HCEC 1CT (cell line): ENCODE measurements around the gene IBA57.

Experiments used
- DNase-seq: peaks from one replicate; pipeline ENCODE4 v3.0.0-alpha.2; 2017

Gene IBA57

DNA sequence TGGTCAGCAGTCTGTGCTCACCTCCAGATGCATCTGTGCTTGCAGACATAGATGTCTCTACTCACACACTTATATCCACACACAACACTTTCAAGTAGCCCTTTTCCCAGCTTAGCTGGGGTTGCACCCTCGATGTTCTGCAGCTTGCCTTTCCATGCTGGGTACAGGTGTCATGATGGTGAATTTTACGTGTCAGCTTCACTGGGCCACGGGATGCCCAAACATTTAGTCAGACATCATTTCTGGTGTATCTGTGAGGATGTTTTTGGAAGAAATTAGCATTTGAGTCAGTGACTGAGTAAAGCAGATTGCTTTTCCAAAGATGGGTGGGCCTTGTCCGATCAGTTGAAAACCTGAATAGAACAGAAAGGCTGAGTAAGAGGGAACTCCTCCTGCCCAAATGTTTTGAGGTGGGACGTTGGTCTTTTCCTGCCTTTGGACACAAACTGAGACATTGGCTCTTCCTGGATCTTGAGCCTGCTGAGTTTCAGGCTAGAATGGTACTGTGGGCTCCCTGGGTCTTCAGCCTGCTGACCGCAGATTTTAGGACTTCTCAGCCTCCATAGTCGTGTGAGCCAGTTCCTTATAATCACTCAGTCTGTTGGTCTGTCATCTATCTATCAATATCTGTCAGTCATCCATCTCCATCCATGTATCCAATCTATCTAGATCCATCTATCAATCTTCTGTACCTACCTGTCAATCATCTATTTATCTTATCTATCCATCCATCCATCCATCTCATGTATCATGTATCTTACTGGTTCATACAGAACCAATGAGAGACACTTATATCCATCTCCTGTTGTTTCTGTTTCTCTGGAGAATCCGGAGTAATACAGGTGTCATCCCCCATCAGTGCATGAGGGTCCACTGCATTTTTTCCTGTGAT is 29.6 kb downstream of the IBA57 start:
- no peak for DNase-seq

DNA sequence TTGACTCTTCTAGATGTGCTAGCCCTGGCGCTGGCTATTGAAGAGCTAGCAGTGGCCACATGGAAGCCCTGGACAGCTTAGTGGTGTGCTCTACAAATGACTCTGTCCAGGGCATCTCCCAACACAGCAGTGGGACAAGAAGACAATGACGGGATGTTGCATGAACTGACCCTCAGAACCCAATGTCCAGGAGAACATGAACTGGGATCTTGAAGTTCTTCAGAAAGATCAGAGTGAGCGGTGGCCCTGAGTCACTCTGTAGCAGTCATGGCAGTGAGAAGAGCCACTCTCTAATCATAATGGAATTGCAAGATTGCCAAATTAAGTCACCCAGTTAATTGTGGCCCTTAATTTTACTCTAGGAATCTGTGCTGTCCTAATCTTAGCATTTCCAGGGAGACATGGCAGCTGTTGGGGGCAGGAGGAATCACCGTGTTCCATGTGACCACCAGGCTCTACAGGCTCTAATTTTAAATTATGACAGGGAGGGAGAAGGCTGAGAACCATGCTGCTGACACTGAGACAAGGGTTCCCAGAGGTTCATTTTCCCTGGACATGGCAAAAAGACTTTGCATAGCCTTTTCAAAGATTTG is 32.0 kb downstream of the IBA57 start:
- DNase-seq, result no peak

DNA sequence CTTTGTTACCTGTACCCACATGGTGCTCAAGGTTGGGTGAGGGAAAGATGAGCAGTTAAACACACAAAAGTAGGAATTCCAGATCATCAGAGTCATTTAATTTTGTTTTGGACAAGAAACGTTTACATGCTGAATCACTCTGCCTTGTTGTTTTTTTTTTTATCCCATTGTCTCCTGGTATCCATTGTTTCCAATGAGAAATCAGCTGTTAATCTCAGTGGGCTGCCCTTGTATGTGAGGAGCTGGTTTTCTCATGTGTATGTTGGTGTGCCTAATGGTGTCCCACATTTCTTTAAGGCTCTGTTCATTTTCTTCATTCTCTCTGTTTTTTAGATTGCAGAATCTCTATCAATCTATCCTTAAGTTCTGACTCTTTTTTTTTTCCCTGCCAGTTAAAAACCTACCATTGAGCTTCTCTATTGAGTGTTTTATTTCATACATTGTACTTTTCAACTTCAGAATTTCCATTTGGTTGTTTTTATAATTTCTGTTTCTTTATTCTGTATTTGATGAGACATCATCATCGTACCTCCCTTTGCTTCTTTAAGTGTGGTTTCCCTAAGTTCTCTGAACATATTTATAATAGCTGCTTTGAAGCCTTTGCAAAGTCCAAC is 33.5 kb downstream of the IBA57 start:
- peak; percentile 5 for DNase-seq

DNA sequence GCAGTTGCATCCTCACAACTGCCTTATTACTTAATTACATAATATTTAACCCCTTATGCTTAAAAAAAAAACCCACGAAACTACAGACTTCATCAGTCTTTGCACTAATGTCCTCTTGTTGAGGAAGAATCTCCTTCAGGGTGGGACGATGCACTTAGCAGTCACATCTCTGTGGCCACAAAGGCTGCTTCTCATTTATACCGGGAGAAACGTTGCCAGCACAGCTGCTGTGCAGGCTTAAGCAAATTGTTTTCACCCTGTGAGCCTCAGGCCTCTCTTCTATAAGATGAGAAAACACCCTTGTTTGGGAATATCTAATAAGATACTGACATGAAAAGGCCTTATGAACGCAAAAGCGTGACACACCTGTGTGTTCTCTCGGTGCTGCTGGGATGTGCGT is 39.4 kb downstream of the IBA57 start:
- no peak for DNase-seq

DNA sequence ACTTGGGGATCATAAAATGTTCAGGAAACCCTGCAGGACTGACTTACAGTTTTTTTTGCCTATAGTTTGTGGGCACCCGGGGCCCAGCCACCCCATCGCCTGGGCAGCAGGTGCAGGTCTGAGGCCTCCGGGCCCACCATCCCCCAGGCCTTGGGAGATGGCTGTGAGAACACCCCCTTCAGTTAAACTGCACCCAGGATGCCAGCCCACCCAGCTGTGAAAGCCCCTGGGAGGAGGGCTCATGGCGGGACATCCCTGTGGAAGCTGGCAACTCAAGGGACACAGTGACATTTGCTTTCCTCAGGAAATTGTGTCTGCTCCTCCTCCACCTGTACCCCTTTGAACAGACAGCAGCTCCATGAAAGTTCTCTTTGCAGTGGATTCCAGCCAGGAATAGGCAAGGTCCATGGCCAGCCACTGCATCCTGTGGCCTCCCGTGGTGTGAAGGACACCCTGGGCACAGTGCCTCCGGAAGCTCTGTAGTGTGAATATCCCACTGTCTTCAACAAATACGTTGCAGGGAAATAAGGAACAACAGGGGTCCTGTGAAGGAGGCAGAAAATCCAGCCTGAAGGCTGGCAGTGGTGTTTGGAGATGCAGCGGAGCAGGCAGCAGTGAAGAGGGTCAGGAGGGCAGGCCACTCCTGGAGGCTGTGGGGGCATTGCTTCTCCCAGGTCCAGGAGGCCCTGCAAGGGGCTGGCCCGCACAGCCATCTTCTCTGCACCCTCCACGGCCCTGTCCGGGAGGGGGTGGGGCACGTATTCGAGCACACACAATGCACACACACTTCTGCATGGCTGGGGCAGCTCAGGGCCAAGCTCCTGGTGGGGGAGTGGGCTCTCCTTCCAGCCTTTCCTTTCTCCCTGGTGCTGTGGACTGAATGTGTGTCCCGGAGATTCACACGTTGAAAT is 40.2 kb downstream of the IBA57 start:
- no peak for DNase-seq

DNA sequence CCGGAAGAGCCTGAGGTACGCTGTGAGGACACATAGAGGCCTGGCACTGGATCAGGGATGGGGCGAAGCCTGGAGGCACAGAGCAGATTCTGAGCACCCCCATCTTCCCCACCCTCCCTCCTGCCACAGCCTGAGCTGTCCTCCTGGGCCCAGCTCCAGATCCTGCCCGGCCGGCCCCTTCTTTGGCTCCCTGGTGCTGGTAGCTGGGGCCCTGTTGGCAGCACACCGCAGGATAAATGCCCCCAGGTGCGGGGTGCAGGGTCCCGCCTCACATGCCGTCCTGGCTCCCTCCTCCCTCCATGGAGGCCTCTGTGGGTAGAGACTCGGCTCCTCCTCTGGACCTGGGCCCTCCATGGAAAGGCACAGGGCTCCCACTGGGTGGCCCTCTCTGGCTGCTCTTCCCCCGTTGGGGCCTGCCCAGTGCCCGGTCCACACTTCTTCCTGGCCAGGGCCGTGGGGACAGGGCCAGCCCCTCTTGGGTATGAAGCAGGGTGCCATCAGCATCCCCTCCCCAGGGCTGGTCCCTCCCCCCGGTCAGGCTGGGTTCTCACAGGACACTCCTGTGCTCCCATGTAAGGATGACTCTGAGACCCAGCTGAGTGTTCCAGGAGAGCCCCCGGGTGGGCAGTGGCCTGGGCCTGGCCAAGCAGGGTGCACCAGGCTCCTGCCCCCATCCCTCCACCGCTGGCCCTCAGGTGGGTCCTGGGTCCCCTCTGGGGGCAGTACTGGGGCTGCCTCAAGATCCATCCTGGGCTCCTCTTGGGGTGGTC is 41.2 kb downstream of the IBA57 start:
- no peak for DNase-seq

DNA sequence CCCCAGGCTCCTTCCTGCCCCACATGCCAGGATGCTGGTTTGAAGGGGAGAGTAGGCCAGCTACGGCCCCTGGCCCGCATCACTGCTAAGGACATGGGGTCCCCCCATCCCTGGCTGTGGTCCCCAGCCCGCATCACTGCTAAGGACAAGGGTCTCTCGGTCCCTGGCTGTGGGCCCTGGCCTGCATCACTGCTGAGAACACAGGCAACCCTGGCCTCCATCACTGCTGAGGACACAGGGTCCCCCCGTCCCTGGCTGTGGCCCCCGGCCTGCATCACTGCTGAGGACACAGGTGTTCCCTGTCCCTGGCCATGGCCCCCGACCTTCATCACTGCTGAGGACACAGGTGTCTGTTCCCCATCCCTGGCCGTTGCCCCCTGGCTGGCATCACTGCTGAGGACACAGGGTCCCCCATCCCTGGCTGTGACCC is 41.8 kb downstream of the IBA57 start:
- DNase-seq, result no peak

DNA sequence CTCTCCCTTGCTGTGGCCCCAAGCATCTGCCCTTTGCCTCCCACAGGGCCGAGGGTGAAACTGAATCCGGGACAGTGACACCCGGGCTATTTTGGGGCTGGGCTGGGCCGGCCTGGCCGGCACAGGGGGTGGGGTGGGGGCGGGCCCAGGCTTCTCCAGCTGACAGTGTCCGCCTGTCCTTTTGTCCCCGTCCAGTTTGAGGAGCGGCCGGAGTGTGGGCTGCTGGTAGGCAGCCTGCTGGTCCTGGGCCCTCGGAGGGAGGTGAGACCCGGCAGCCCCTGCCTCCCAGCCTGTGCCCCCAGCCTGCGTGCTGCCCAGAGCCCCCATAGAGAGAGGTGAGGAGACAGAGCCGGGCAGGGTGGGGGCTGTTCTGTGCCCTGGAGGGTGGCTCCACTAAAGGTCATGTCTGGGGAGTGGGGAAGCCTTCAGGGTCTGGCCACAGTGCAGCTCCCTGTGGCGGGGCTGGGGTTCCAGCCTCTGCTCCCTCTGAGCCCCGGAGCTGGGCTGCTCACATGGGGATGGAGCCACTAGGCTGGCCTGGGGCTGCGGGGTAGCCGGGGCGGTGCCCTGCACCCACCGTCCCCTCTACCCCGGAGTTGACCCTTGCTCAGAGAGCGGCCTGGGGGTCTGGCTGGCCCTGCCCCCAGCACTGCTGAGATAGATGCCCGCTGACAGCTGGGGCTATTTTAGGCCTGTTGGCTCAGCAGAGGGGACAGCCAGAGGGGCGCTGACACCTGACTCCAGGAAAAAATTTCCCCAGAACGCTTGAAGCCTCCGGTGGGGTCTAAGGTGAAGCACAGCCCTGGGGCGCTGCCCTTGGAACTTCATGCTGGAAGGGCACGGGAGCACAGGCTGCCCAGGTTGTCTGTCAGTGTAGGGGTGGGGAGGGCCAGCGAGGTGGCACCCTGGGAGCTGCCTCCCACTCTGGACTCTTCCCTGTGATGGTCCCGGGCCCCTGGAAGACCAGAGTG is 42.5 kb downstream of the IBA57 start, which contains the start of gene OBSCN:
Gene OBSCN, plus strand, starts transcription at position 194 of the 971 bp plus-strand sequence. CDS start 3,740 bp downstream, outside the sequence.
- no peak for DNase-seq

DNA sequence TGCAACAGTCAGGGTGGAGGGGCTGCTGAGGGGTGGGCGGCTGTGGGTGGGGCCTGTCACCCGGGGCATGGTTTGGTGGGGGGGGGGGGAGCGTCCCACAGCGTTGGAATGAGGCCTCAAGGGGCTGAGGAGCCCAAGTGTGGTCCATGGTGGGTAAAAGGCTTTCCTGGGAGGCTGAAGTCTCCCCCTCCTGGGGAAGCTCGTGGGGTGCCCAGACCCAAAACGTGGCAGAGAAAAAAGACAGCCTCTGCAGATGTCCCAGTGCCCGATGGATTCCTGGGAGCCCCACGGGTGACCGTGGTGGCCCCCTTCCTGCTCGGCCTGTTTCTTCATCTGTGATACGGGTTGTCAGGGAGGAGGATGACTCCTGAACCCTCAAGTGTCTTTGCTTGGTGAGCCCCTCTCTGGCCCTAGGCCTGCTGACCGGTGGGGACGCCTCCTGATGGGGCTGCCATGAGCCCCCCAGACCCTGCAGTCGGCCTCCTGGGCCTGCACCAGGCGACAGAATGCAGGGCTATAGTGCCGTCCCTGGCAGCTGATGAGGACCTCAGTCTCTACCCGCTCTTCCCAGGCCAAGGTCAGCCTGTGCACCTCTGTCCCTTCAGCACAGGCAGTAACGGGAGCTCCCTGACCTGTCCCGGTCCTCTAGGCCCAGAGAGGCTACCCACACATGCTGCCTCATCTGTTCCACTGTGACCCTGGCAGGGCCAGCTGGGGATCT is 43.4 kb downstream of the IBA57 start:
- DNase-seq, result no peak

DNA sequence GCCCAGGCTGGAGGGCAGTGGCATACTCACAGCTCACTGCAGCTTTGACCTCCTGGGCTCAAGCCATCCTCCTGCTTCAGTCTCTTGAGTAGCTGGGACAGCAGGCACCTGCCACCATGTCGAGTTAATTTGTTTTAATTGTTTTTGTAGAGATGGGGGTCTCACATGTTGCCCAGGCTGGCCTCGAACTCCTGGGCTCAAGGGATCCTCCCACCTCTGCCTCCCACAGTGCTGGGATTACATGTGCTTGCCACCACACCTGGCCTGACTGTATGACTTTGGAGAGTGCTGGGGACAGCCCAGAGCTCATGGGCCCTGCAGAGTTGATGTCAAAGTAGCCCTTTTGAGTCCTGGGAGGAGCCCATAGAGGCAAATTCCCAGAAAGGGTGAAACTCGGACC is 44.1 kb downstream of the IBA57 start:
- no peak for DNase-seq

DNA sequence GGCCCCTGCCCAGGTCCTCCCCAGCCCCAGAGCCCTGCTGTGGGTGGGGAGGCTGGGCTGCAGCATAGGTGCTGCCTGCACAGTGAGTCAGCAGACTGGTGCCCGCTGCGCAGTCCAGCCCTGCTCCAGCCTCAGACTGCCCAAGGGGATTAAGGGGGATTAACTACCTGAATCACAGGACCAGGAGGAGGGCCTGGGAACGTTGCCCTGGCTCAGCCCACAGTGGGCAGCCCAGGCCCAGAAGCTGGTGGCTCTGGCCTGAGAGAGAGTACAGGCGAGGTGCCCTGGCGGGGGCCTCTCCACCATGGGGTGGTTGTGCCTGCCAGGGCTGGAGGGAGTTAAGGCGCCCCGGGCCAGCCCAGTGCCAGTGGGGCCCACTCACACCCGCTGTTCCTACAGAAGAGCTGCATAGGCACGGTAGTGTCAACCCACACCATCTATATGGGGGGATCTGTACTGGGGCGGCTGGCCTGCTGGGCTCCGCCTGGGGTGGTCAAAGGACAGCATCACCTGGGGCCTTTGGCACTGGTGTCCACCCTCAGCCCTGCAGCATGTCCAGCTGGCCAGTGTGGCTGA is 44.6 kb downstream of the IBA57 start:
- no peak for DNase-seq

DNA sequence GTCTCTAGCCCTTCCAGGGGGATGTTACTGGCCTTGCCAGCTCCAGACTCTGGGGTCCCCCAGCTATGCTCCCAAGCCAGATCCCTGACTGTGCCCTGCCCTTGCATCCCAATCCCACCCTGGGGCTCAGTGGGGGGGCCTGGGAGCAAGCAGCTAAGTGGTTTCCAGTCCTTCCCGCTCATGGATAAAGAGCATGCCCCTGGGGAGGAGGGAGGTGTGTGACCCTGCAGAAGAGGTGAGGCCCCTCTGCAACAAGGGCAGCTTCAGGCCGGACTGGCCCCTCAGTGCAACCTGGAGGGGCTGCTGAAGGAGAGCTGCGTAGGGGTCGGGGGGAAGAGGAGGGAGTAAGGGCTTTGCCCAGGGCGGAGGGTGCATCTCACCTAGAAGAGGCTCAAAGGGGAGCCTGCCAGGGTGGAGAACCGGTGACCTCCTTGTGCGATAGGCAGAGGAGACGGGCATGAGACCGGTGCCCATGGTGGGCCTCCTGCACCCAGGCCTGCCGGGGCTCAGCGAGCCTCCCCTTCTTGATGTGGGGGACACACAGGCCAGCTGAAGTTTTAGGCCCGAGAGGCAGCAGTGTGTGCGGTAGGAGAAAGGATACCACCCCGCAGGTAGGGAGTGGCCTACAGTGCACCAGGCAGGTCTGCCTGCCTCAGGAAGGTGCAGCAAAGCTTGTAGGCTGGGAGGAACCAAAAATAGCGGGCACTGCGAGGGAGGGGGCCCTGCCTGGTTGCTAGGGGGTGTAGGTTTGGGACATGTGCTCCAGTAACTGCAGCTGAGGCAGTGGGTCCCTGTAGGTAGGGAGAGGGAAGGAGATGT is 45.3 kb downstream of the IBA57 start:
- DNase-seq, result no peak

DNA sequence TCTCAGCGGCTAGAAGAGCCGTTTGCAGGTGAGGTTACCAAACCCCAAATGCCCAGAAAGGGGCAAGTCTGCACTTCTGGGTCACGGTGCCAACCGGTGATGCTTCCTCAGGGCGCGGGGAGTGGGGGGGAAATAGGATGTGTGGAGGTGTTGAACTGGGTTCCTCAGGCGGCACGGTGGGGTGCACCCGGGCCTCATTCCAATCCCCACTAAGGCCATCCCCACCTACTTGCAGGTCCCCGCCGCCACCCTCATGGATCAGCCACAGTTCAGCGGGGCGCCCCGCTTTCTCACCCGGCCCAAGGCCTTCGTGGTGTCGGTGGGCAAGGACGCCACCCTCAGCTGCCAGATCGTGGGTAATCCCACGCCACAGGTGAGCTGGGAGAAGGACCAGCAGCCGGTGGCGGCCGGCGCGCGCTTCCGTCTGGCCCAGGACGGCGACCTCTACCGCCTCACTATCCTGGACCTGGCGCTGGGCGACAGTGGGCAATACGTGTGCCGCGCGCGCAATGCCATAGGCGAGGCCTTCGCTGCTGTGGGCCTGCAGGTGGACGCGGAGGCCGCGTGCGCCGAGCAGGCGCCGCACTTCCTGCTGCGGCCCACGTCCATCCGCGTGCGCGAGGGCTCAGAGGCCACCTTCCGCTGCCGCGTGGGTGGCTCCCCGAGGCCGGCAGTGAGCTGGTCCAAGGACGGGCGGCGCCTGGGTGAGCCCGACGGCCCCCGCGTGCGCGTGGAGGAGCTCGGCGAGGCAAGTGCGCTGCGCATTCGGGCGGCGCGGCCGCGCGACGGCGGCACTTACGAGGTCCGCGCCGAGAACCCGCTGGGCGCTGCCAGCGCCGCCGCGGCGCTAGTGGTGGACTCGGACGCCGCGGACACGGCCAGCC is 46.2 kb downstream of the IBA57 start:
- no peak for DNase-seq

DNA sequence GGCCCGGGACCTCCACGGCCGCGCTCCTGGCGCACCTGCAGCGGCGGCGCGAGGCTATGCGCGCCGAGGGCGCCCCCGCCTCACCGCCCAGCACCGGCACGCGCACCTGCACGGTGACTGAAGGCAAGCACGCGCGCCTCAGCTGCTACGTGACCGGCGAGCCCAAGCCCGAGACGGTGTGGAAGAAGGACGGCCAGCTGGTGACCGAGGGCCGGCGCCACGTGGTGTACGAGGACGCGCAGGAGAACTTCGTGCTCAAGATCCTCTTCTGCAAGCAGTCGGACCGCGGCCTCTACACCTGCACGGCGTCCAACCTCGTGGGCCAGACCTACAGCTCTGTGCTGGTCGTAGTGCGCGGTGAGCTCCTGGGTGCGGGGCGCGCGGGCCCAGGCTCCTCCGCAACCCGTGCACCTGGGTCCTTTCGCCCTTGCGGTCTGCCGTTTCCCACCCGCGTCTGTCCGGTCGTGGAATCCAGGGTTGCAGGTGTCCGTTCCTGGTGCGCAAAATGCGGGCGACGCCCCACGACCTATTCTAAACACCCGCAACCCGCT is 46.9 kb downstream of the IBA57 start:
- DNase-seq, result no peak

DNA sequence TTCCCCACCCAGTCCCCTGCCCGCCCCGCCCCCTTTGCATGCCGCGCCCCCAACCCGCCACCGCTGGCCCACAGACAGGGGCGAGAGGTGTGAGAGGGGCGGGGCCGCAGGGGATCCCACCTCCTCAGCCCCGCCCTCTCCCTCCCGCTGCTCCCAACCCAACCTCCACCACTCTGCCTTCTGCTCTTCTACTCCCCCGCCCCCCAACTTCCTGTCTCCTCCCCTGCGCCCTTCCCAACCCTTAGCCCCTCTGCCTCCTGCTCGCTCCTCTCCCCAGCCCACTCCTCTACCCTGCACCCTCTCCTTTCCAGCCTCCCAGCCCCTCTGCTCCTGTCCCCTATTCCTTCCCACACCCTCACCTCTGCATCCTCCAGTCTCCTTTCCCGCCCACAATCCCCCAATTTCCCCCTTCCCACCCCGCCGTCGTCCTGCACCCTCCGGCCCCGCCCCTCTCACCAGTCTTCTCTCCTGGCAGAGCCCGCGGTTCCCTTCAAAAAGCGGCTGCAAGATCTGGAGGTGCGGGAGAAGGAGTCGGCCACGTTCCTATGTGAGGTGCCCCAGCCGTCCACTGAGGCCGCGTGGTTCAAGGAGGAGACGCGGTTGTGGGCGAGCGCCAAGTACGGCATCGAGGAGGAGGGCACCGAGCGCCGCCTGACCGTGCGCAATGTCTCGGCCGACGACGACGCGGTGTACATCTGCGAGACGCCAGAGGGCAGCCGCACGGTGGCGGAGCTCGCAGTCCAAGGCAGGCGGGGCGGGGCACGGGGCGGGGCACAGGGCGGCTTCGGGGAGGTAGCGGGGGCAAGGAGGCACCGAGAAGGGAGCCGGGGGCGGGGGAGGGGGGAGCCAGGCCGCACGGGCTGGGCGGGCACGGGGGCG is 47.6 kb downstream of the IBA57 start:
- peak; percentile 70 for DNase-seq
